ENCODE results near the gene GRK5. TPM values are rescaled to one million over a fixed set of nuclear protein-coding genes. Genes with fewer than 3 reads are reported as not detected.
A peak's percentile ranks its signal among the peaks of the same experiment; 100 is the strongest.

Gene GRK5
- total RNA-seq, 4 donors from 2014 or later: 5.4 to 13.0 (median 10.6) TPM

GRCh38 chr10:119203006-119203405, 4.4 kb upstream of the GRK5 start:
- no peak overlapping the region for H3K4me3 ChIP-seq (ENCODE audit: low read depth, poor library complexity, severe bottlenecking)
- 69 to 73% methylated on average over 4 of the region's 4 CpGs for WGBS, 2 donors
- TF ChIP-seq POLR2A (IDR thresholded peaks at IDR 0.05) (no peak), CTCF (IDR thresholded peaks at IDR 0.05) (no peak)
- no peak for DNase-seq (ENCODE audit: low spot score in 2 of 2)
- intact Hi-C loops (cut with DNase I; ENCODE audit: low total_unique reads): loop anchor here (10.0 kb wide), 2 partner anchors 212 to 242 kb away; no protein-coding TSS in a partner anchor

GRCh38 chr10:119205894-119206602, 1.3 kb upstream of the GRK5 start:
- no peak overlapping the region for H3K4me3 ChIP-seq (ENCODE audit: low read depth, poor library complexity, severe bottlenecking)
- 28 to 33% methylated on average over 17 of the region's 17 CpGs for whole genome bisulfite sequencing, 2 donors
- DNase-seq (ENCODE audit: low spot score in 2 of 2): peak; percentile 55 to 94
- no peak for TF ChIP-seq POLR2A (IDR thresholded peaks at IDR 0.05)
- intact Hi-C loops (cut with DNase I; ENCODE audit: low total_unique reads): loop anchor here (10.0 kb wide), 2 partner anchors 209 to 239 kb away; no protein-coding TSS in a partner anchor

GRCh38 chr10:119206603-119207365, 587 bp upstream of the GRK5 start:
- peak in 1 of 3 donors; percentile 11 for TF ChIP-seq CTCF (IDR thresholded peaks at IDR 0.05)
- no peak for TF ChIP-seq POLR2A (IDR thresholded peaks at IDR 0.05)
- peak; percentile 42 to 95 for DNase-seq (ENCODE audit: low spot score in 2 of 2)
- intact Hi-C loops (cut with DNase I; ENCODE audit: low total_unique reads): loop anchor here (10.0 kb wide), 2 partner anchors 208 to 238 kb away; no protein-coding TSS in a partner anchor
- peak overlapping the region; percentile 84 for H3K4me3 ChIP-seq (ENCODE audit: low read depth, poor library complexity, severe bottlenecking)
- 0 to 1% methylated on average over 40 to 47 of the region's 97 CpGs for WGBS, 2 donors

- WGBS, 2 donors: 0 to 1% methylated on average over 36 to 61 of the region's 62 CpGs
- intact Hi-C loops (cut with DNase I; ENCODE audit: low total_unique reads): loop anchor here (10.0 kb wide), 2 partner anchors 207 to 237 kb away; no protein-coding TSS in a partner anchor
Observed at GRCh38 chr10:119207713-119208552, 562 bp downstream of the GRK5 start.

GRCh38 chr10:119208553-119208940, 1.2 kb downstream of the GRK5 start:
- DNase-seq (ENCODE audit: low spot score in 2 of 2): no peak
- peak overlapping the region; percentile 66 for H3K4me3 ChIP-seq (ENCODE audit: low read depth, poor library complexity, severe bottlenecking)
- intact Hi-C loops (cut with DNase I; ENCODE audit: low total_unique reads): loop anchor here (10.0 kb wide), 2 partner anchors 206 to 236 kb away; no protein-coding TSS in a partner anchor
- 10 to 12% methylated on average over 3 of the region's 3 CpGs for WGBS, 2 donors
- TF ChIP-seq POLR2A (IDR thresholded peaks at IDR 0.05): no peak

More at GRCh38 chr10:119207713-119208552, 562 bp downstream of the GRK5 start:
- peak overlapping the region; percentile 66 for H3K4me3 ChIP-seq (ENCODE audit: low read depth, poor library complexity, severe bottlenecking)
- TF ChIP-seq CTCF (IDR thresholded peaks at IDR 0.05) (no peak), POLR2A (IDR thresholded peaks at IDR 0.05) (no peak)
- DNase-seq (ENCODE audit: low spot score in 2 of 2): peak; percentile 42 to 88

- TF ChIP-seq CTCF (IDR thresholded peaks at IDR 0.05): peak in 1 of 3 donors; percentile 54
- no peak for TF ChIP-seq POLR2A (IDR thresholded peaks at IDR 0.05)
- intact Hi-C loops (cut with DNase I; ENCODE audit: low total_unique reads): loop anchor here (10.0 kb wide), 2 partner anchors 206 to 236 kb away; no protein-coding TSS in a partner anchor
Observed at GRCh38 chr10:119209035-119209735, 1.8 kb downstream of the GRK5 start.

More at GRCh38 chr10:119209035-119209735, 1.8 kb downstream of the GRK5 start:
- H3K4me3 ChIP-seq (ENCODE audit: low read depth, poor library complexity, severe bottlenecking): no peak overlapping the region
- WGBS, 2 donors: 23 to 27% methylated on average over 15 of the region's 15 CpGs
- peak; percentile 54 to 92 for DNase-seq (ENCODE audit: low spot score in 2 of 2)

Measured in lower leg skin (tissue), 4 donors.